PC-9 (cell line): ENCODE measurements around the gene TRIM40.

Experiments used
- CTCF ChIP-seq: fragments of 200-600 bp; sonication (generic); conservative IDR thresholded peaks from 2 replicates; pipeline ENCODE4 v1.6.1; 2017; ENCODE audit warnings: mixed run types, antibody characterized with exemption, mild to moderate bottlenecking, moderate library complexity
- EZH2 ChIP-seq: fragments of 200-600 bp; sonication (generic); IDR thresholded peaks from 2 replicates; pipeline ENCODE4 v1.8.0; 2017; ENCODE audit warnings: antibody characterized with exemption, low read depth

- no peak for TF ChIP-seq EZH2
- no peak for TF ChIP-seq CTCF
Measured at GRCh38 chr6:30131947-30132497, 3.9 kb upstream of the TRIM40 start.
